ENCODE results near the gene ZBTB20. TPM values are rescaled to one million over a fixed set of nuclear protein-coding genes. Genes with fewer than 3 reads are reported as not detected.

The ZBTB20 gene
- total and polyA plus RNA-seq, 2 donors (not counting 1 experiment from before 2014, with no cell fraction given), result 4.0 to 123 TPM

DNA sequence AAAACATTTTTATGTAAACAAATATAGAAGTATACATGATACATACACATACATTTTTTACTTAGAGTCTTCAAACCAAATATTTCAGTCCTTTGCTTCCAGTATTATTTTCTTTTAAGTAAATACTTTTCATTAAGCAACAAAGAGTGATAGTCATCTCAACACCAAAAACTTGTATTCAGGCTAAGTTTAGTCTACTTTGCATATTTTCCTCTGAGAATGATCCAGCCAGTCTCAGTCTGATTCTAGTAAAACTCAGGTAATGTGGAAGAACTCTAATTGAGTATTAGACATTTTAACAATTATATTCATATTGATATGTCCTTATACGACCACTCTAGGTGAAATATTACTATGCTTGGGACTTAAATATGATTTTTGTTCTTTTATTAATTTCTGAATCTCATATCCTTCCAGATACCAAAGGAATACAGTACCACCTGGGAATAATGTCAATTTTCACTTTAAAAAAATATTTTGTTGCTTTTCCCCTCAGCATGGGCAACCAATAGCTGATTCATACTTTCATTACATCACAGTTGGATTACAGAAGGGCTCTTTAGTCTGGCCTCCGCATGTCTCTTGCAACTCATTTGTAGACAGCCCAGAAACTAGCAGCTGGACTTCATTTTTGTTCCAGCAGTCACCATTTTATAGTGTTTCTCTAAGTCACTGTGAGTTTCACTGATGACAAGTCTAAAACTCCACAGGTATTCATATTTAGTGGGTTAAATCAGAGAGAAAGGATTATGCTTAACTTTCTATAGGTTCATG lies 390.4 kb downstream of the ZBTB20 start:
- intact Hi-C loops (cut with micrococcal nuclease), result no loop called here
- POLR2A ChIA-PET, result no interaction called here
- Histone ChIP-seq H3K4me3 (ENCODE audit: control extremely low read depth in 1 of 5, extremely low read depth in 1 of 5, insufficient read depth in 1 of 5, low read depth in 2 of 5, low read length in 4 of 5) (no peak overlapping the region), H2AFZ (ENCODE audit: insufficient read depth, low read depth, low read length, poor library complexity, severe bottlenecking) (no peak overlapping the region), H3K4me2 (replicated peaks; ENCODE audit: low read depth, low read length, poor library complexity, severe bottlenecking) (no peak overlapping the region), H3K4me1 (ENCODE audit: control insufficient read depth in 2 of 2, insufficient read depth in 2 of 2, low read length in 2 of 2) (peaks cover 0 to 7% of the 10 kb centered on the region in 2 donors), H3K36me3 (replicated peaks in 1 of 2; ENCODE audit: control extremely low read depth in 1 of 2, control insufficient read depth in 1 of 2, extremely low read depth in 1 of 2, insufficient read depth in 2 of 2, low read length in 1 of 2) (peaks cover 0 to 1% of the 10 kb centered on the region in 2 experiments), H3K79me2 (ENCODE audit: control insufficient read depth, insufficient read depth, low read length) (no peaks in the 10 kb centered on the region), H3K27ac (ENCODE audit: low read length in 2 of 2) (no peak overlapping the region), H4K20me1 (ENCODE audit: control insufficient read depth, insufficient read depth, low read length, poor library complexity, severe bottlenecking) (no peaks in the 10 kb centered on the region), H3K9me3 (ENCODE audit: control extremely low read depth in 1 of 3, control insufficient read depth in 2 of 3, insufficient read depth in 1 of 3, low read length in 2 of 3) (no peaks in the 10 kb centered on the region), H3K27me3 (replicated peaks in 1 of 4; ENCODE audit: control extremely low read depth in 1 of 4, control insufficient read depth in 3 of 4, insufficient read depth in 4 of 4, low read length in 3 of 4) (no peaks in the 10 kb centered on the region), H3K9ac (ENCODE audit: low read length) (no peak overlapping the region)
- Mint-ChIP-seq H3K27ac (no peak overlapping the region), H3K9me3 (ENCODE audit: insufficient read depth) (no peaks in the 10 kb centered on the region), H3K4me3 (no peak overlapping the region), H3K4me1 (peaks cover 21% of the 10 kb centered on the region), H3K27me3 (no peaks in the 10 kb centered on the region)
- TF ChIP-seq, protein P1, sequence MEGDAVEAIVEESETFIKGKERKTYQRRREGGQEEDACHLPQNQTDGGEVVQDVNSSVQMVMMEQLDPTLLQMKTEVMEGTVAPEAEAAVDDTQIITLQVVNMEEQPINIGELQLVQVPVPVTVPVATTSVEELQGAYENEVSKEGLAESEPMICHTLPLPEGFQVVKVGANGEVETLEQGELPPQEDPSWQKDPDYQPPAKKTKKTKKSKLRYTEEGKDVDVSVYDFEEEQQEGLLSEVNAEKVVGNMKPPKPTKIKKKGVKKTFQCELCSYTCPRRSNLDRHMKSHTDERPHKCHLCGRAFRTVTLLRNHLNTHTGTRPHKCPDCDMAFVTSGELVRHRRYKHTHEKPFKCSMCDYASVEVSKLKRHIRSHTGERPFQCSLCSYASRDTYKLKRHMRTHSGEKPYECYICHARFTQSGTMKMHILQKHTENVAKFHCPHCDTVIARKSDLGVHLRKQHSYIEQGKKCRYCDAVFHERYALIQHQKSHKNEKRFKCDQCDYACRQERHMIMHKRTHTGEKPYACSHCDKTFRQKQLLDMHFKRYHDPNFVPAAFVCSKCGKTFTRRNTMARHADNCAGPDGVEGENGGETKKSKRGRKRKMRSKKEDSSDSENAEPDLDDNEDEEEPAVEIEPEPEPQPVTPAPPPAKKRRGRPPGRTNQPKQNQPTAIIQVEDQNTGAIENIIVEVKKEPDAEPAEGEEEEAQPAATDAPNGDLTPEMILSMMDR (IDR thresholded peaks at IDR 0.05), result no peak
- TF ChIP-seq EZH2 (IDR thresholded peaks at IDR 0.05; ENCODE audit: borderline replicate concordance, insufficient read depth, low read depth, low read length, poor library complexity, severe bottlenecking), result no peak
- WGBS (ENCODE audit: insufficient coverage), result 80% methylated on average over 1 of the region's 2 CpGs
- CTCF ChIA-PET, result no interaction called here
- no peak for ATAC-seq (ENCODE audit: low read depth)
- DNase-seq, result no peak

DNA sequence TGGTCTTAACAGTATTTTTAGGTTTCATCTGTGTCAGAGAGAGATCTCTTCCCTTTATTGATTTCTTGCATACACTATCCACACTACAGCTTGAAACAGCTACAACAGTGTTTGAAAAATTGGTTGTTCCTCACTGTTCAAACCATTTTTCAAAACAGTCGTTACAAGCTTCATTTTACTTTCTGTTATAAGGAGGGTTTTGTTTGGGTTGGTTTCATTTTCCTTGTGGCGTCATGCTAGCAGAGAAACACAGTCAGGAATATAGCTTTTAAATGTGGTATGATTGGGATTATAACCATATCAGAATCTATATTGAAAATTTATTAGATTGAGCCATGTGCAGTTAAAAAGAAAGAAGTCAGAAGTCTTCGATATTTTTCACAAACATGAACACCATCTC lies 400.6 kb downstream of the ZBTB20 start:
- H3K79me2 ChIP-seq (ENCODE audit: control insufficient read depth, insufficient read depth, low read length), result no peaks in the 10 kb centered on the region
- Mint-ChIP-seq H3K4me3 (peak overlapping the region; percentile 74), H3K9me3 (ENCODE audit: insufficient read depth) (no peaks in the 10 kb centered on the region), H3K27me3 (no peaks in the 10 kb centered on the region), H3K4me1 (peaks cover 19% of the 10 kb centered on the region), H3K27ac (peak overlapping the region; percentile 39)
- WGBS (ENCODE audit: insufficient coverage), result no CpG with 5 or more reads among the region's 3 CpGs
- no peaks in the 10 kb centered on the region for H3K36me3 ChIP-seq (replicated peaks in 1 of 2; ENCODE audit: control extremely low read depth in 1 of 2, control insufficient read depth in 1 of 2, extremely low read depth in 1 of 2, insufficient read depth in 2 of 2, low read length in 1 of 2)
- POLR2A ChIA-PET, result no interaction called here
- H3K9me3 ChIP-seq (ENCODE audit: control extremely low read depth in 1 of 3, control insufficient read depth in 2 of 3, insufficient read depth in 1 of 3, low read length in 2 of 3), result no peaks in the 10 kb centered on the region
- H3K27me3 ChIP-seq (replicated peaks in 1 of 4; ENCODE audit: control extremely low read depth in 1 of 4, control insufficient read depth in 3 of 4, insufficient read depth in 4 of 4, low read length in 3 of 4), result no peaks in the 10 kb centered on the region
- H3K4me1 ChIP-seq (ENCODE audit: control insufficient read depth in 2 of 2, insufficient read depth in 2 of 2, low read length in 2 of 2), result peaks cover 2 to 4% of the 10 kb centered on the region in 2 donors
- ATAC-seq (ENCODE audit: low read depth) (no peak), DNase-seq (no peak)
- H3K27ac ChIP-seq (ENCODE audit: low read length in 2 of 2), result no peak overlapping the region
- peak overlapping the region; percentile 29 for H3K9ac ChIP-seq (ENCODE audit: low read length)
- H3K4me2 ChIP-seq (replicated peaks; ENCODE audit: low read depth, low read length, poor library complexity, severe bottlenecking), result peak overlapping the region; percentile 37
- peak overlapping the region in 1 of 5 experiments; percentile 24 for H3K4me3 ChIP-seq (ENCODE audit: control extremely low read depth in 1 of 5, extremely low read depth in 1 of 5, insufficient read depth in 1 of 5, low read depth in 2 of 5, low read length in 4 of 5)
- CTCF ChIA-PET, result no interaction called here
- intact Hi-C loops (cut with micrococcal nuclease), result no loop called here
- no peak for TF ChIP-seq EZH2 (IDR thresholded peaks at IDR 0.05; ENCODE audit: borderline replicate concordance, insufficient read depth, low read depth, low read length, poor library complexity, severe bottlenecking)
- TF ChIP-seq, protein P1 (IDR thresholded peaks at IDR 0.05), result no peak
- H4K20me1 ChIP-seq (ENCODE audit: control insufficient read depth, insufficient read depth, low read length, poor library complexity, severe bottlenecking), result peaks cover 3% of the 10 kb centered on the region
- H2AFZ ChIP-seq (ENCODE audit: insufficient read depth, low read depth, low read length, poor library complexity, severe bottlenecking), result peak overlapping the region; percentile 30

Data from B cell (primary cell).